Cardiac muscle cell (in vitro differentiated cells and primary cell): ENCODE results near the gene DLL1. TPM values are rescaled to one million over a fixed set of nuclear protein-coding genes. Genes with fewer than 3 reads are reported as not detected.

Source experiments
- DNase-seq, 2 donors: peaks; one replicate each; pipeline versions ENCODE4 v3.0.0 to v3.0.0-alpha.2; 2010 to 2017; ENCODE audit warnings: low read depth in 1 of 2, low spot score in 1 of 2
- H3K27ac ChIP-seq: fragments of 200-600 bp; sonication (generic); 2 replicates; pipeline ENCODE4 v1.5.1; 2016
- H3K27me3 ChIP-seq: fragments of 200-600 bp; sonication (generic); 2 replicates; pipeline ENCODE4 v1.6.0; 2016; ENCODE audit warnings: control low read depth
- H3K36me3 ChIP-seq: fragments of 200-600 bp; sonication (generic); 2 replicates; pipeline ENCODE4 v1.5.1; 2016; ENCODE audit warnings: control low read depth
- H3K4me1 ChIP-seq: fragments of 200-600 bp; sonication (generic); 2 replicates; pipeline ENCODE4 v1.8.1; 2017; ENCODE audit warnings: low read depth, mild to moderate bottlenecking, mixed run types
- H3K4me3 ChIP-seq: fragments of 200-600 bp; sonication (generic); 2 replicates; pipeline ENCODE4 v1.5.1; 2016; ENCODE audit warnings: mild to moderate bottlenecking
- H3K9me3 ChIP-seq: fragments of 200-600 bp; sonication (generic); 2 replicates; pipeline ENCODE4 v1.5.1; 2017; ENCODE audit warnings: low read depth, mild to moderate bottlenecking, control low read depth
- polyA plus RNA-seq: library from polyadenylated mRNA; unstranded; fragments of >200 nt; fragmentation: Nextera tagmentation; extraction: Ambion mirVana; gene quantifications from 2 replicates; pipeline ENCODE4 v1.2.1, GENCODE V29; 2016
- total RNA-seq: library from RNA; depleted of rRNA; stranded (reverse); fragments of >200 nt; gene quantifications from 2 replicates; pipeline ENCODE4 v1.2.3, GENCODE V29; 2016
- TF ChIP-seq, protein P1 (sequence below): IDR thresholded peaks from 2 replicates; pipeline ENCODE4 v1.5.1; 2012; ENCODE audit warnings: low read depth, mild to moderate bottlenecking, low read length

Gene DLL1
- total and polyA plus RNA-seq, 2 experiments from 2014 or later: 2.2 to 4.3 TPM

DNA sequence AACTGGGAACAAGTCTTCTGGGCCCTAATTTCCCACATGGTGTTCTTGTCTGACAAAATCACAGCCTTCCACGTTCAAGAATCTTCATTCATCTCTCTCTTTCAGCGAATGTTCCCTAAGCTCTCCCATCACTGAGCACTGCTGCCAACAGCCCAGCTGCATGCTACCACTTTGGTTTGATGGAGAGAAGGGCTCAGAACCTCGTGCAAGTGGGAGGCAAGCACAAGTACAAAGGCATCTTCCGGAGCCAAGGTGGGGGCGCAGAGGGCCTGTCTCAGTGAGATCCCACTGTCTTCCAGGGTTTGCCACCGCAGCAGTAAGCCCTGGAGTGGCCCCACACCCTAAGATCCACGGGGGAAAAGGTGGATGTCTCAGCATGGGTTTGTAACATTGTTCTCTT, 17.2 kb downstream of the DLL1 start:
- no peak for DNase-seq
- H3K4me1 ChIP-seq: no peaks in the 10 kb centered on the region
- TF ChIP-seq, protein P1, sequence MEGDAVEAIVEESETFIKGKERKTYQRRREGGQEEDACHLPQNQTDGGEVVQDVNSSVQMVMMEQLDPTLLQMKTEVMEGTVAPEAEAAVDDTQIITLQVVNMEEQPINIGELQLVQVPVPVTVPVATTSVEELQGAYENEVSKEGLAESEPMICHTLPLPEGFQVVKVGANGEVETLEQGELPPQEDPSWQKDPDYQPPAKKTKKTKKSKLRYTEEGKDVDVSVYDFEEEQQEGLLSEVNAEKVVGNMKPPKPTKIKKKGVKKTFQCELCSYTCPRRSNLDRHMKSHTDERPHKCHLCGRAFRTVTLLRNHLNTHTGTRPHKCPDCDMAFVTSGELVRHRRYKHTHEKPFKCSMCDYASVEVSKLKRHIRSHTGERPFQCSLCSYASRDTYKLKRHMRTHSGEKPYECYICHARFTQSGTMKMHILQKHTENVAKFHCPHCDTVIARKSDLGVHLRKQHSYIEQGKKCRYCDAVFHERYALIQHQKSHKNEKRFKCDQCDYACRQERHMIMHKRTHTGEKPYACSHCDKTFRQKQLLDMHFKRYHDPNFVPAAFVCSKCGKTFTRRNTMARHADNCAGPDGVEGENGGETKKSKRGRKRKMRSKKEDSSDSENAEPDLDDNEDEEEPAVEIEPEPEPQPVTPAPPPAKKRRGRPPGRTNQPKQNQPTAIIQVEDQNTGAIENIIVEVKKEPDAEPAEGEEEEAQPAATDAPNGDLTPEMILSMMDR: no peak

DNA sequence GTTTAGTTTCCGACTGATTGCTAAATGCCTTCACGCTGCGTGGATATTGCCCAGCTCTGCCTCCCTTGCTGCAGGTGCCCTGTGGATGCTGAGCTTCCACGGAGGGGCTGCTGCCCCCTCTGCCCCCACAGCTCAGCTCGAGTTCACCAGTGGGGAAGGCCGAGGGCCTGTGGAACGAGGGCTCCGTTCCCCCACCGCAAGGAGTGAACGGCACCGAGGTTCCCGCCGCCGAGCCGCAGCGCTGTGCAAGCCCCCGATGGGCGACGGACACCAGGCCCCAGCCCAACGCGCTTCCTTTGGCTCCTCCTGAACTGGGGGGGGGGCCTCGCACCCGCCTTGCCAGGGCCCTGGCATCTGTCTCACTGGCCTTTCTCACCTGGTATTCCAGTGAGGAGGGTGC, 17.7 kb downstream of the DLL1 start:
- H3K4me1 ChIP-seq: no peaks in the 10 kb centered on the region
- no peak overlapping the region for H3K4me3 ChIP-seq
- no peak for DNase-seq
- H3K9me3 ChIP-seq: no peaks in the 10 kb centered on the region
- no peaks in the 10 kb centered on the region for H3K36me3 ChIP-seq
- TF ChIP-seq, protein P1: no peak
- H3K27me3 ChIP-seq: no peaks in the 10 kb centered on the region
- no peak overlapping the region for H3K27ac ChIP-seq

More for the DNA sequence above, 17.2 kb downstream of the DLL1 start:
- no peak overlapping the region for H3K27ac ChIP-seq
- H3K36me3 ChIP-seq: no peaks in the 10 kb centered on the region
- no peak overlapping the region for H3K4me3 ChIP-seq
- H3K27me3 ChIP-seq: no peaks in the 10 kb centered on the region
- no peaks in the 10 kb centered on the region for H3K9me3 ChIP-seq

DNA sequence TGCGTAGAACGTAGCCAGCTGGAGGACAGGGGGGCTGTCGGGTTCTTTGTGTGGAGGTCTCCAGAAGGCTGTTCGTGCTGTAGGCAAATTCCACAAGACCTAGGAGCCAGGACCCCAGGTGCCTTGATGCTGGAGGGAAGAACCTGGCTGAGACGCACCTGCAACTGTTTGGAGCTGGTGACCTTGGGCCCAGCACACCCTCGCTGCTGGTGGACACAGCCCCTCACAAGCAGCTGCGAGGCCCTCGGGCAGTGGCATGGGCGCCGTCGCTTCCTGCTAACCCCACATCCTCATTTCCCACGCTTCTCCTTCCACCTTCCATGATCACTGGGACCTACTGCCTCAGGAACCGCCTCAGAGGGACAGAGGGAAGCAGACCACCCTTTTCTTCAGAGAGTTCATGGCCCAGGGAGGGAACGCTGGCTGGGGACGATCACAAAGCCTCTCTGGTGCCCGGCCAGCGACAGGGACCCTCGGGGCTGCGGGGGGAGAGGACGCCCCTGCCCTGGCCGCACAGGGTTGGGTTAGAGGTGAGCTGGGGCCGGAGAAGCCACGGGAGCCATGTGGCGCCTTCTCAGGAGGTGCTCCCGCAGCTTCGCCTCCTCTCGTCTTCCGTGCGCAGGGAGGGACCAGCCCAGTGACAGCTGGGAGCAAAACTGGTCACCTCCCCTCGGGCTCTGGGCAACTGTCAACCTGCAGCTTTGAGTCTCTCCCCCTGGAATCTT, 18.4 kb downstream of the DLL1 start:
- H3K27me3 ChIP-seq: no peaks in the 10 kb centered on the region
- no peak overlapping the region for H3K27ac ChIP-seq
- H3K4me1 ChIP-seq: no peaks in the 10 kb centered on the region
- DNase-seq: no peak
- no peaks in the 10 kb centered on the region for H3K9me3 ChIP-seq
- no peak overlapping the region for H3K4me3 ChIP-seq
- TF ChIP-seq, protein P1: no peak
- no peaks in the 10 kb centered on the region for H3K36me3 ChIP-seq

DNA sequence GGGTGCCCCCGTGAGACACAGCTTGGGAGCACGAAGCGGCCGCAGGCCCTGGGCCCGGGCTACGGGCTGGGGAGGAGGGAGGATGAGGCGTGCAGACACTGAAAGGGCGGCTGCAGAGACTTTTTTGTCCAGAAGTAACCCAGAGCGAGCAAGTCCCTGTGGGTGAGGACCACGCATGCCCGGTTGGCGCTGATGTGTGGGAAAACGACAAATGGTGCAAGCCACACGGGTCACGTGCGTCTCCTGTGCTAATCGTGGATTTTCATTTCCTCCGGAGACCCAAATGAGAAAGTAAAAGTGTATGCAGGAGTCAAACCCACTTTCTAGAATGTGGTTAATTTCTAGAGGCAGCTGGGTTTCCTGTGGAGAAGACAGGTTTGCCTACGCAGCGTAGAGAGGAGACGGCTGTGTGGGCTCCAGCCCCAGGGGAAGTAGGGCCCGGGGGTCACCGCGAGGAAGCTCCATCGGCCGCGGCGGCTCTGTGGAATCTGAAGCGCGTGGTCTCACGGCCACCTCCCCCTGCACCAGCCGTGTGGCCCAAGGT, 19.0 kb downstream of the DLL1 start:
- Histone ChIP-seq H3K4me1 (no peaks in the 10 kb centered on the region), H3K36me3 (no peaks in the 10 kb centered on the region), H3K9me3 (no peaks in the 10 kb centered on the region), H3K27me3 (no peaks in the 10 kb centered on the region), H3K27ac (no peak overlapping the region), H3K4me3 (no peak overlapping the region)
- DNase-seq: no peak
- TF ChIP-seq, protein P1: no peak

DNA sequence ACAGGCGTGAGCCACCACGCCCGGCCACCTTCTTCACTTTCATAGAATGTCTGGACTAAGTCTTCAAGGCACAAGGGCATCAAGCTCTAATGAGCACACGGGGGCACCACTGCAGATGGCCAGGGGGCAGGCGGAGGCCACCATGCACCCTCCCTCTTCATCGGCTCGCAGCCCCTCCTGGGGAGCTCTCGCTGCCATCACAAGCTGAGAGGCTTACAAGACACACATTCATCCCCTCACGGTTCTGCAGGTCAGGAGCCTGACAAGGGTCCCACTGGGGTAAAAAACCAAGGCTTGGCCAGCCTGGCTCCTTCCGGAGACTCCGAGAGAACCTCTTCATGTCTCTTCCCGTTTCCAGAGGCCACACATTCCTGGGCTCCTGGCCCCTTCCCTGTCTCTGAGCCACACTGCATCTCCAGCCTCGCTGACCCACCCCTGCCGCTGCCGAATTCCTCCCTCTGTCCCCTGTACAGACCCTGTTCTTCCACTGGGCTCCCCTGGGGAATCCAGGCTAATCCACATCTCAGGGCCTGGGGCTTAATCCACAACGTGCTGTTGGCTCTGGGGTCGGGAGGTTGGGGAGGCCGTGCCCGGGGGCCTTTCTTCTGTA, 19.8 kb downstream of the DLL1 start:
- H3K27me3 ChIP-seq: no peaks in the 10 kb centered on the region
- no peak overlapping the region for H3K27ac ChIP-seq
- H3K9me3 ChIP-seq: no peaks in the 10 kb centered on the region
- H3K4me3 ChIP-seq: no peak overlapping the region
- H3K4me1 ChIP-seq: no peaks in the 10 kb centered on the region
- DNase-seq: no peak
- H3K36me3 ChIP-seq: no peaks in the 10 kb centered on the region
- TF ChIP-seq, protein P1: no peak
